MCF 10A (cell line): ENCODE results near the gene GLB1L2. TPM values are rescaled to one million over a fixed set of nuclear protein-coding genes. Genes with fewer than 3 reads are reported as not detected.
"Not testable (repeated sequence)": the region's sequence is repeated elsewhere in the genome, so short reads cannot be mapped to it uniquely, and the experiment has no call there.

Source experiments
- BruUV-seq: library from RNA; stranded (reverse); fragments of 400-500 nt; replicated peaks from 2 replicates; lab custom pipeline; 2021; lab: Mats Ljungman, UMichigan
- CTCF ChIA-PET: fragments of 300-600 bp; sonication (Branson Sonifier 250); formaldehyde crosslinking; extraction: SDS; loops from one replicate; lab custom pipeline; 2021; ENCODE audit warnings: antibody characterized with exemption, inconsistent platforms; lab: Yijun Ruan, JAX
- POLR2A ChIA-PET: fragments of 300-600, 350-650 bp; sonication (Branson Sonifier 250); formaldehyde crosslinking; extraction: SDS; loops from one replicate; lab custom pipeline; 2020; ENCODE audit warnings: antibody characterized with exemption, inconsistent platforms; lab: Yijun Ruan, JAX
- DNase-seq: peaks from one replicate; pipeline ENCODE4 v3.0.0-alpha.2; 2018; ENCODE audit not compliant: unreplicated experiment
- H3K27ac Mint-ChIP-seq: one replicate; pipeline ENCODE4 v1.8.0; 2022; ENCODE audit warnings: mild to moderate bottlenecking, low read depth, mixed read lengths; ENCODE audit not compliant: unreplicated experiment
- H3K27me3 Mint-ChIP-seq: one replicate; pipeline ENCODE4 v1.8.0; 2022; ENCODE audit warnings: mixed read lengths; ENCODE audit not compliant: insufficient read depth, unreplicated experiment
- H3K36me3 Mint-ChIP-seq: one replicate; pipeline ENCODE4 v1.8.0; 2022; ENCODE audit warnings: mild to moderate bottlenecking, moderate library complexity, mixed read lengths; ENCODE audit not compliant: insufficient read depth, unreplicated experiment
- H3K4me1 Mint-ChIP-seq: one replicate; pipeline ENCODE4 v1.8.0; 2022; ENCODE audit warnings: mixed read lengths; ENCODE audit not compliant: insufficient read depth, unreplicated experiment
- H3K4me3 Mint-ChIP-seq: one replicate; pipeline ENCODE4 v1.8.0; 2022; ENCODE audit warnings: mild to moderate bottlenecking, moderate library complexity, mixed read lengths; ENCODE audit not compliant: unreplicated experiment
- H3K9me3 Mint-ChIP-seq: one replicate; pipeline ENCODE4 v1.8.0; 2022; ENCODE audit warnings: mixed read lengths; ENCODE audit not compliant: unreplicated experiment
- intact Hi-C: fragments of 100-400 bp; cut with micrococcal nuclease; formaldehyde crosslinking; loops from 2 replicates; pipeline ENCODE4 v1.14.1; 2022
- total RNA-seq: library from RNA; stranded (reverse); gene quantifications from 2 replicates; pipeline ENCODE4 v1.2.3, GENCODE V29; 2022
- TF ChIP-seq, protein P1 (sequence below): fragments of 200-600 bp; IDR thresholded peaks from one replicate; pipeline ENCODE4 v1.8.0; 2022; ENCODE audit warnings: antibody characterized with exemption, mild to moderate bottlenecking; ENCODE audit not compliant: unreplicated experiment

The GLB1L2 gene
- total RNA-seq, 1 experiment from 2014 or later, result 17.0 TPM

DNA sequence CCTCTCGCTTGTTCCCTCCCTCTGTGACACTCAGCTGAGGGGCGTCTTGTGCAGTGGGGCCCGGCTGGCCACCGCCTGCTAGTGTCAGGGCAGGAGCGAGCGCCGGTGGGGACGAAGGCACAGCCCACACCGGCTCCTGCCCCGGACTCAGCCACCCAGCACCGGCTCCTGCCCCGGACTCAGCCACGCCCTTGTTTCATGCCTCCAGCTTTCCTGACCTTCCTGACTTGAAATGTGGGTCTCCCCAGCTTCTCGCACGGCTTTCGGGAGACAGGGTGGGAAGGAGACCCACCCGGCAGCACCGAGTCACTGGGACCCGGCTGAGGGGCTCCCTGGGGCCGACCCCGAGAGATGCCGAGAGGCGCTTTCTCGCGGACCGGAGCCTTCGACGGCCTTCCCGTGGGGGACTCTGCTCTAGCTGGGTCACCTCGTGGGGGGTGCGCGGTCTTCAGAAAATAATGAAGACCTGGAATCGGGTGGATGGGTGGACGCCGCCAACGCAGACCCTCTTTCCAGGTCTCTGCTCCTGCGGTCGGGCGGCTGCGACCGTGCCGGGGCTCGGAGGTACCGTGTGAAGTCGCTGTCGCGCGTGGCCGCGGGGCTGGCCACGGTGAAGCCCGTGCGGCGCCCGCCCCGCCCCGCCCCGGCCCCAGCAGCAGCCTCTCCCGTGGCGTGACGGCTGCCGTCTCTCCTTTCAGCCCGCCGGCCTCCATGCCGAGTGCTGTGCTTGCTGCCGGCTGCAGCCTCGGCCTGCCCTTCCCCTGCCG lies 10.2 kb downstream of the GLB1L2 start:
- Mint-ChIP-seq H3K4me1 (peaks cover 9% of the 10 kb centered on the region), H3K36me3 (no peaks in the 10 kb centered on the region), H3K9me3 (no peaks in the 10 kb centered on the region), H3K27me3 (no peaks in the 10 kb centered on the region), H3K4me3 (no peak overlapping the region), H3K27ac (no peak overlapping the region)
- POLR2A ChIA-PET, result interaction anchor here (0.6 kb wide), 1 partner anchor 14 kb away, joined by 3 read pairs; no protein-coding TSS in a partner anchor
- CTCF ChIA-PET, result no interaction called here
- TF ChIP-seq, protein P1, sequence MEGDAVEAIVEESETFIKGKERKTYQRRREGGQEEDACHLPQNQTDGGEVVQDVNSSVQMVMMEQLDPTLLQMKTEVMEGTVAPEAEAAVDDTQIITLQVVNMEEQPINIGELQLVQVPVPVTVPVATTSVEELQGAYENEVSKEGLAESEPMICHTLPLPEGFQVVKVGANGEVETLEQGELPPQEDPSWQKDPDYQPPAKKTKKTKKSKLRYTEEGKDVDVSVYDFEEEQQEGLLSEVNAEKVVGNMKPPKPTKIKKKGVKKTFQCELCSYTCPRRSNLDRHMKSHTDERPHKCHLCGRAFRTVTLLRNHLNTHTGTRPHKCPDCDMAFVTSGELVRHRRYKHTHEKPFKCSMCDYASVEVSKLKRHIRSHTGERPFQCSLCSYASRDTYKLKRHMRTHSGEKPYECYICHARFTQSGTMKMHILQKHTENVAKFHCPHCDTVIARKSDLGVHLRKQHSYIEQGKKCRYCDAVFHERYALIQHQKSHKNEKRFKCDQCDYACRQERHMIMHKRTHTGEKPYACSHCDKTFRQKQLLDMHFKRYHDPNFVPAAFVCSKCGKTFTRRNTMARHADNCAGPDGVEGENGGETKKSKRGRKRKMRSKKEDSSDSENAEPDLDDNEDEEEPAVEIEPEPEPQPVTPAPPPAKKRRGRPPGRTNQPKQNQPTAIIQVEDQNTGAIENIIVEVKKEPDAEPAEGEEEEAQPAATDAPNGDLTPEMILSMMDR, result no peak
- no TSS peak for BruUV-seq
- intact Hi-C loops, result no loop called here
- no peak for DNase-seq

DNA sequence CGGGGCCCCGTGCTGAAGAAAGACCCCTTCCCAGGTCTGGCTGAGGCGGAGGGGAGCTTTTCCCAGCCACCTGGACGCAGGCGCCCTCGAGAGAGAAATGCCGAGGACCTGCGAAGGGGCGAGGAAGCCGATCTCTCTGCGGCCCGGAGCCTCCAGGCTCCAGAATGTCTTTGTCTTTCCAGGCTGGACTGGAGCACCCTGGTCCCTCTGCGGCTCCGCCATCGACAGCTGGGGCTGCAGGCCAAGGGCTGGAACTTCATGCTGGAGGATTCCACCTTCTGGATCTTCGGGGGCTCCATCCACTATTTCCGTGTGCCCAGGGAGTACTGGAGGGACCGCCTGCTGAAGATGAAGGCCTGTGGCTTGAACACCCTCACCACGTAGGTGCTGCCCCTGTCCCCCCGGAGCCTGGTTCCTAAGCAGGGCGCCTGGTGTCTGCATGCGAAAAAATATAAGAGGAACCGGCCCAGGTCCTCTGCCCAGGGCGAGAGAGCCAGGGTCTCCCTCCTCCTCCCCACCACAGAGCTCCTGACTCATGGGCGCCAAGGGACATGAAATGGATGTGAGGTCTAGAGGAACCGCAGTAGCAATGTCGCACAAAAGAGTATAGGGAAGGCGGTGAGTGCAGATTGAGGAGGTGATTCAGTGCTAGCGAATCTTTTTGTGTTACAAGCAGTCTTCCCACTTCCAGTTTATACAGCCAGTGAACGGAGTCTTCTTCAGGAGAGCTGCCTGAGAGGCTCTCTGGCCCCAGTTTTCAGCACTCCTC lies 11.0 kb downstream of the GLB1L2 start:
- Mint-ChIP-seq H3K9me3 (no peaks in the 10 kb centered on the region), H3K36me3 (no peaks in the 10 kb centered on the region), H3K27me3 (no peaks in the 10 kb centered on the region), H3K27ac (no peak overlapping the region), H3K4me1 (peaks cover 9% of the 10 kb centered on the region), H3K4me3 (no peak overlapping the region)
- ChIA-PET POLR2A (interaction anchor here (0.7 kb wide), 1 partner anchor 529 kb away, joined by 3 read pairs; no protein-coding TSS in a partner anchor), CTCF (no interaction called here)
- TF ChIP-seq, protein P1, result no peak
- intact Hi-C loops, result no loop called here
- no TSS peak for BruUV-seq
- no peak for DNase-seq

DNA sequence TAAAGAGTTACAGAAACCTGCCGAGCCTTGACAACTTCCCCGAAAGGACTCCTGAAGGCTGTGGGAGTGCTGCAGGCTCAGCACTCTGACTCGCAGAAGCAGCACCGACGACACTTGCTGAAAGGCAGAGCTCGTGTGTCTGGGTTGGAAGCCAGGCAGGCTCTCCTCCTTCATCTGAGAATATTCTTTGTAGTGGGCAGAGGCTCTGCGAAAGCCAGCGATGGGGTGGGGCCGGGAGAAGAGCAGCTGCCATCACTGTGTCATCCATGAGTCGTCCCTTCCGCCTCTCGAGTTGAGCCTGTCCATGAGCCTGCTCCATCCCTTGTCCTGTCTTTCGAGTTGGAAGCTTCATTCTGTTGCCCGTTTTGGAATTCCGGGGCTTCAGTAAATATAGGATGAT lies 11.9 kb downstream of the GLB1L2 start:
- H3K9me3 Mint-ChIP-seq, result no peaks in the 10 kb centered on the region
- intact Hi-C loops, result loop anchor here (2.0 kb wide), 1 partner anchor 63 kb away; no protein-coding TSS in a partner anchor
- H3K4me3 Mint-ChIP-seq, result no peak overlapping the region
- peaks cover 9% of the 10 kb centered on the region for H3K4me1 Mint-ChIP-seq
- POLR2A ChIA-PET, result no interaction called here
- H3K27ac Mint-ChIP-seq, result no peak overlapping the region
- CTCF ChIA-PET, result no interaction called here
- H3K36me3 Mint-ChIP-seq, result no peaks in the 10 kb centered on the region
- no peak for DNase-seq
- H3K27me3 Mint-ChIP-seq, result no peaks in the 10 kb centered on the region
- no TSS peak for BruUV-seq
- TF ChIP-seq, protein P1, result no peak

DNA sequence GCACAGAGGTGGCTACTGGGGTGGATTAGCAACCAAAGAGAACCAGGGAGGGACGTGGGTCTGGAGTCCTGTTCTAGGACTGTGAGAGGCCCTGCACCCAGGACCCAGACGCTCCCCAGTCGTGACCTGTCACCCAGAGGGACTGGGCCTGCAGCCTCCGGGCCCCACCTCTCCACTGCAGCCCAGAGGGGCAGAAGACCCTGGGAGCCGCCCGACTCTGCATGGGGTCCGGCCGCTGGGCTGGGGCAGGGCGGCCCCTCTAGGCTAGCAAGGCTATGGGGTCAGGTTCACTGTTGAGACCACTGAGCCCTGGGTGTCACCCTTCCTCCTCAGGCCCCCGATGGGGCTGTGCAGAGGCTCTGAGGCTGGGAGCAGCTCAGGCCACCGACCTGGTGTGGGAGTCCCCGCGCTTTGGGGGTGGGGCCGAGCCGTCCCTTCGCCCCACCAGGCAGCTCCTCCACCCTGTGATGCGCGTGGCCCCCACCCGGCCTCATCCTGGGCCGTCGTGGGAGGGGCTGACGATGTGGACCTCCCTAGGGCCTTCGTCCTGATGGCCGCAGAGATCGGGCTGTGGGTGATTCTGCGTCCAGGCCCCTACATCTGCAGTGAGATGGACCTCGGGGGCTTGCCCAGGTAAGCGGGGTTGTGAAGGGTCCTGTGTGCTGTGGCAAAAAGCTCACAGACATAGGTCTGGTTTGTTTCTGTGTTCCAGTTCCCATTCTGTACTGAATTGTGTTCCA lies 12.9 kb downstream of the GLB1L2 start:
- BruUV-seq, result not testable (repeated sequence)
- intact Hi-C loops, result loop anchor here (2.0 kb wide), 1 partner anchor 64 kb away; no protein-coding TSS in a partner anchor
- CTCF ChIA-PET, result interaction anchor here (1.1 kb wide), 1 partner anchor 10 kb away, joined by 3 read pairs; no protein-coding TSS in a partner anchor

More for the DNA sequence above, 12.9 kb downstream of the GLB1L2 start:
- DNase-seq, H3K9me3 Mint-ChIP-seq, H3K27me3 Mint-ChIP-seq, H3K36me3 Mint-ChIP-seq, H3K4me3 Mint-ChIP-seq, H3K4me1 Mint-ChIP-seq, H3K27ac Mint-ChIP-seq, POLR2A ChIA-PET: not testable (repeated sequence)
